Large intestine (tissue), 3 donors: Measurements from ENCODE around the gene RNASEH2C. TPM values are rescaled to one million over a fixed set of nuclear protein-coding genes. Genes with fewer than 3 reads are reported as not detected.
"Not testable (repeated sequence)": the region's sequence is repeated elsewhere in the genome, so short reads cannot be mapped to it uniquely, and the experiment has no call there.

Experiments used
- DNase-seq, 2 donors: peaks; one replicate each; pipeline versions ENCODE4 v3.0.0 to v3.0.0-alpha.2; 2013
- H3K27ac ChIP-seq: one replicate; pipeline ENCODE4 v1.5.1; 2013; ENCODE audit warnings: low read length
- H3K27me3 ChIP-seq: 2 replicates; pipeline ENCODE4 v1.6.1; 2013; ENCODE audit warnings: low read length; ENCODE audit not compliant: control insufficient read depth, insufficient read depth
- H3K36me3 ChIP-seq: 2 replicates; pipeline ENCODE4 v1.6.1; 2013; ENCODE audit warnings: low read length; ENCODE audit not compliant: control insufficient read depth, insufficient read depth
- H3K4me1 ChIP-seq: one replicate; pipeline ENCODE4 v1.6.1; 2013; ENCODE audit warnings: low read length; ENCODE audit not compliant: control insufficient read depth, insufficient read depth
- H3K4me3 ChIP-seq: one replicate; pipeline ENCODE4 v1.5.1; 2013; ENCODE audit warnings: low read length
- H3K9me3 ChIP-seq: one replicate; pipeline ENCODE4 v1.6.1; 2013; ENCODE audit warnings: mild to moderate bottlenecking, low read depth, low read length, moderate library complexity; ENCODE audit not compliant: control insufficient read depth
- WGBS: methylation state at CpG from one replicate; pipeline ENCODE4 v1.1.5; 2013; ENCODE audit warnings: low lambda C conversion rate; ENCODE audit not compliant: insufficient coverage; 5-methylcytosine and 5-hydroxymethylcytosine counted together
- polyA plus RNA-seq: library from polyadenylated mRNA; unstranded; fragments of 120-200 nt; gene quantifications from one replicate; pipeline ENCODE4 v1.2.1, GENCODE V29; 2013

RNASEH2C gene
- polyA plus RNA-seq, 1 donor = 38.9 TPM

DNA sequence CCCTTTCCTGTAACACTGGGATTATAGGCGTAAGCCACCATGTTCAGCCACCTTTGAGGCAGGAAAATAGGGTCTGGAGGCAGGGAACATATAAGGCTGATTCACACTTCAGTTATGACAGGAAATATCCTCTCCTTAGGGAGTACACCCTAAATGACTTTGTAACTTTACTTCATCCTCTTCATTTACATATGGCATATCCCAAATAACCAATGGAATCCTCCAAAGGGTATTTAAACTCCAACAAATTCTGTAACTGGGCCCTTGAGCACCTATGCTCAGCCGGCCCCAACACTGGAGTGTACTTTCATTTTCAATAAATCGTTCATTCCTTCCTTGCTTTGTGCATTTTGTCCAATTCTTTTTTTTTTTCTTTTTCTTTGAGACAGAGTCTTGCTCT is 10.2 kb downstream of the RNASEH2C start:
- peaks cover 22% of the 10 kb centered on the region for H3K4me1 ChIP-seq
- H3K27me3 ChIP-seq = no peaks in the 10 kb centered on the region
- peak overlapping the region; percentile 32 for H3K27ac ChIP-seq
- WGBS = 69% methylated on average over 2 of the region's 3 CpGs
- H3K36me3 ChIP-seq = peaks cover 25% of the 10 kb centered on the region
- H3K4me3 ChIP-seq = no peak overlapping the region
- no peaks in the 10 kb centered on the region for H3K9me3 ChIP-seq
- DNase-seq = peak in 1 of 2 donors; percentile 17

DNA sequence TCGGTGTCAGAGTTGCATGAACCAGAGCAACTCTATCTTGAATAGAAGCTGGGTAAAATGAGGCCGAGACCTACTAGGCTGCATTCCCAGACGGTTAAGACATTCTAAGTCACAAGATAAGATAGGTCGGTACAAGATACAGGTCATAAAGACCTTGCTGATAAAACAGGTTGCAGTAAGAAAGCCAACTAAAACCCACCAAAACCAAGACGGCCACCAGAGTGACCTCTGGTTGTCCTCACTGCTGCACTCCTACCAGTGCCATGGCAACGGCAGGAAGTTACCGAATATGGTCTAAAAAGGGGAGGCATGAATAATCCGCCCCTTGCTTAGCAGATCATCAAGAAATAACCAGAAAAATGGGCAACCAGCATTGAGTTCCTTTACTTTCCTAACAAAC is 10.9 kb downstream of the RNASEH2C start:
- peaks cover 19% of the 10 kb centered on the region for H3K36me3 ChIP-seq
- peak overlapping the region; percentile 18 for H3K27ac ChIP-seq
- H3K27me3 ChIP-seq = peaks cover 3% of the 10 kb centered on the region
- peak; percentile 82 to 84 for DNase-seq
- H3K4me3 ChIP-seq = no peak overlapping the region
- peaks cover 22% of the 10 kb centered on the region for H3K4me1 ChIP-seq
- no CpG with 5 or more reads among the region's 8 CpGs for WGBS
- H3K9me3 ChIP-seq = no peaks in the 10 kb centered on the region

- WGBS = 100% methylated on average over 1 of the region's 5 CpGs
- H3K27me3 ChIP-seq = peaks cover 5% of the 10 kb centered on the region
- H3K36me3 ChIP-seq = peaks cover 7% of the 10 kb centered on the region
- H3K9me3 ChIP-seq = no peaks in the 10 kb centered on the region
- H3K4me3 ChIP-seq = no peak overlapping the region
- H3K27ac ChIP-seq = no peak overlapping the region
- H3K4me1 ChIP-seq = peaks cover 21% of the 10 kb centered on the region
- no peak for DNase-seq
These were observed 12.1 kb downstream of the RNASEH2C start for GRCh38 chr11:65708451-65708850.

DNA sequence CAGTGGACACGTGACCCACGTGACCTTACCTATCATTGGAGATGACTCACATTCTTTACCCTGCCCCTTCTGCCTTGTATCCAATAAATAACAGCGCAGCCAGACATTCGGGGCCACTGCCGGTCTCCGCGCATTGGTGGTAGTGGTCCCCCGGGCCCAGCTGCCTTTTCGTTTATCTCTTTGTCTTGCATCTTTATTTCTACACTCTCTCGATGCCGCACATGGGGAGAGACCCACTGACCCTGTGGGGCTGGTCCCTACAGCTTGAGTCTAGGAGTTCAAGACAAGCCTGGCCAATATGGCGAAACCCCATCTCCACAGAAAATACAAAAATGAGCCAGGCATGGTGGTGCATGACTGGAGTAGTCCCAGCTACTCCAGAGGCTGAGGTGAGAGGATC is 13.6 kb downstream of the RNASEH2C start:
- WGBS = no CpG with 5 or more reads among the region's 12 CpGs
- not testable (repeated sequence) for H3K4me3 ChIP-seq, H3K9me3 ChIP-seq, H3K27ac ChIP-seq, H3K36me3 ChIP-seq, DNase-seq, H3K27me3 ChIP-seq
- H3K4me1 ChIP-seq = peaks cover 13% of the 10 kb centered on the region

GRCh38 chr11:65706303-65706763 is 14.3 kb downstream of the RNASEH2C start:
- not testable (repeated sequence) for H3K36me3 ChIP-seq, H3K9me3 ChIP-seq, H3K27me3 ChIP-seq, H3K4me3 ChIP-seq, H3K27ac ChIP-seq
- peak in 1 of 2 donors; percentile 50 for DNase-seq
- H3K4me1 ChIP-seq = peaks cover 13% of the 10 kb centered on the region
- WGBS = no CpG with 5 or more reads among the region's 14 CpGs

DNA sequence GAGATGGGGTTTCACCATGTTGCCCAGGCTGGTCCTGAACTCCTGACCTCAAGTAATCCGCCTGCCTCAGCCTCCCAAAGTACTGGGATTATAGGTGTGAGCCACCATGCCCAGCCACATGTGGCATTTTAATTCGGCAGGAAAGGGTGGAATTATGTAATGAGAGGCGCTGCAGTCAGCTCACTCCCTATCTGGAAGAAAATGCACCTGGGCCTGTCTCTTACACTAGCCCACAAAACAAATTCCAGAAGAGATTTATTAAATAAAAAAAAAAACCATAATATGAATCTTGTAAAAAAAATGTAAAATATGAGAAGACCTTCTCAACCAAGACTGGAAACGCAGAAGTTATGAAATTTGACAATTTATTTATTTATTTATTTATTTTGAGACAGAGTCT is 16.8 kb downstream of the RNASEH2C start:
- no peaks in the 10 kb centered on the region for H3K9me3 ChIP-seq
- H3K36me3 ChIP-seq = no peaks in the 10 kb centered on the region
- H3K27me3 ChIP-seq = peaks cover 10% of the 10 kb centered on the region
- no peak overlapping the region for H3K4me3 ChIP-seq
- WGBS = 86% methylated on average over 1 of the region's 4 CpGs
- H3K4me1 ChIP-seq = peaks cover under 1% of the 10 kb centered on the region
- no peak for DNase-seq
- H3K27ac ChIP-seq = no peak overlapping the region

DNA sequence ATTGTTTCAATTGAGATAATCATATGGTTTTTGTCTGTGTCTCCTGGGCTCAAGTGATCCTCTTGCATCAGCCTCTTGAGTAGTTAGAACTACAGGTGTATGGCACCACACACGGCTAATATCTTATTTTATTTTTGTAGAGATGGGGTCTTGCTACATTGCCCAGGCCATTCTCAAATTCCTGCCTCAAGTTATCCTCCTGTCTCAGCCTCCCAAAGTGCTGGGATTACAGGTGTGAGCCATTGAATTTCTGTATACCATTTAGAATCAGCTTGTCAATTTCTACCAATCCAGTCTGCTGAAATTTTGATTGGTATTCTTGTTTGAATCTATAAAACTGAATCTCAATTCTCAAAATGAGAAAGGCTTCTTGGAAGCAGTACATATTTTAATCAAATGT is 18.9 kb downstream of the RNASEH2C start:
- no peak for DNase-seq
- Histone ChIP-seq H3K9me3 (no peaks in the 10 kb centered on the region), H3K4me3 (no peak overlapping the region), H3K4me1 (no peaks in the 10 kb centered on the region), H3K27me3 (peaks cover 10% of the 10 kb centered on the region), H3K27ac (no peak overlapping the region), H3K36me3 (no peaks in the 10 kb centered on the region)
- WGBS = no CpG with 5 or more reads among the region's 1 CpG

GRCh38 chr11:65700399-65700798 is 20.2 kb downstream of the RNASEH2C start:
- Histone ChIP-seq H3K9me3 (no peaks in the 10 kb centered on the region), H3K4me1 (no peaks in the 10 kb centered on the region), H3K27ac (no peak overlapping the region), H3K27me3 (peaks cover 10% of the 10 kb centered on the region), H3K4me3 (no peak overlapping the region), H3K36me3 (no peaks in the 10 kb centered on the region)
- 78% methylated on average over 2 of the region's 3 CpGs for WGBS
- no peak for DNase-seq

GRCh38 chr11:65699306-65699705 is 21.3 kb downstream of the RNASEH2C start:
- H3K4me1 ChIP-seq = no peaks in the 10 kb centered on the region
- no peaks in the 10 kb centered on the region for H3K36me3 ChIP-seq
- DNase-seq = no peak
- WGBS = no CpG with 5 or more reads among the region's 7 CpGs
- H3K27me3 ChIP-seq = peaks cover 4% of the 10 kb centered on the region
- H3K4me3 ChIP-seq = no peak overlapping the region
- no peak overlapping the region for H3K27ac ChIP-seq
- H3K9me3 ChIP-seq = no peaks in the 10 kb centered on the region

DNA sequence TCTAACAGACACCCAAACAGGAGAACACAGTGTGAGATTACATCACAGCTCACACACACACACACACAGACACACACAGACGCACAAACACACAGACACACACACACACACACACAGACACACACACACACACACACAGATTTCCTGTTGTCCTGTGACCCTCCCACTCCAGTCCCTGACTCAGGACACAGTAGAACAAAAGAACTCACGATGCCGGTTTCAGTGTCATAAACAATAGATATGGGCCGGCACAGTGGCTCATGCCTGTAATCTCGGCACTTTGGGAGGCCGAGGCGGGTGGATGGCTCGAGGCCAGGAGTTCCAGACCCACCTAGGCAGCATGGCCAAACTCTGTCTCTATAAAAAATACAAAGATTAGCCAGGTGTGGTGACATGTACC is 22.4 kb downstream of the RNASEH2C start:
- H3K27me3 ChIP-seq = peaks cover 4% of the 10 kb centered on the region
- H3K9me3 ChIP-seq = no peaks in the 10 kb centered on the region
- no peak overlapping the region for H3K27ac ChIP-seq
- H3K36me3 ChIP-seq = no peaks in the 10 kb centered on the region
- H3K4me1 ChIP-seq = no peaks in the 10 kb centered on the region
- no peak for DNase-seq
- H3K4me3 ChIP-seq = no peak overlapping the region
- WGBS = no CpG with 5 or more reads among the region's 8 CpGs

GRCh38 chr11:65696802-65697552 is 23.6 kb downstream of the RNASEH2C start:
- DNase-seq = no peak
- Histone ChIP-seq H3K9me3 (no peaks in the 10 kb centered on the region), H3K4me1 (no peaks in the 10 kb centered on the region), H3K27ac (no peak overlapping the region), H3K27me3 (peaks cover 2% of the 10 kb centered on the region), H3K4me3 (no peak overlapping the region), H3K36me3 (no peaks in the 10 kb centered on the region)
- WGBS = no CpG with 5 or more reads among the region's 5 CpGs
